CD14-positive monocyte (primary cell): Measurements from ENCODE around the gene RBM44. TPM values are rescaled to one million over a fixed set of nuclear protein-coding genes. Genes with fewer than 3 reads are reported as not detected.

ENCODE experiments used
- DNase-seq, 3 donors: peaks; one replicate each; pipeline ENCODE4 v3.0.0-alpha.2; 2011 to 2022
- H2AFZ ChIP-seq: 2 replicates; pipeline ENCODE4 v1.6.0; 2012; ENCODE audit warnings: mild to moderate bottlenecking, low read depth, low read length, inconsistent platforms; ENCODE audit not compliant: insufficient read depth, poor library complexity, severe bottlenecking
- H3K27ac ChIP-seq, 2 donors: 1 replicate in 1 of 2; 2 replicates in 1 of 2; pipeline ENCODE4 v1.5.1; 2012 to 2013; ENCODE audit warnings: low read length in 2 of 2, control low read depth in 1 of 2, inconsistent platforms in 1 of 2, low read depth in 1 of 2, mild to moderate bottlenecking in 1 of 2
- H3K27me3 ChIP-seq, 2 donors: one replicate each; pipeline versions ENCODE4 v1.6.0 to v1.6.1; 2011 to 2013; ENCODE audit warnings: low read length in 2 of 2; ENCODE audit not compliant: control insufficient read depth in 2 of 2, insufficient read depth in 2 of 2
- H3K36me3 ChIP-seq, 2 donors: replicated peaks in 1 of 2; 1 replicate in 1 of 2; 2 replicates in 1 of 2; pipeline versions ENCODE4 v1.5.1 to v1.6.1; 2012 to 2013; ENCODE audit warnings: low read length in 2 of 2, control low read depth in 1 of 2, inconsistent platforms in 1 of 2, mild to moderate bottlenecking in 1 of 2; ENCODE audit not compliant: insufficient read depth in 2 of 2, control insufficient read depth in 1 of 2
- H3K4me1 ChIP-seq, 2 donors: 1 replicate in 1 of 2; 2 replicates in 1 of 2; pipeline versions ENCODE4 v1.5.1 to v1.6.1; 2012 to 2013; ENCODE audit warnings: low read length in 2 of 2, control low read depth in 1 of 2, inconsistent platforms in 1 of 2, mild to moderate bottlenecking in 1 of 2, moderate library complexity in 1 of 2; ENCODE audit not compliant: insufficient read depth in 2 of 2, control insufficient read depth in 1 of 2
- H3K4me2 ChIP-seq: replicated peaks from 2 replicates; pipeline ENCODE3; 2012; ENCODE audit warnings: low read length, moderate library complexity, mild to moderate bottlenecking; ENCODE audit not compliant: poor library complexity, severe bottlenecking; ENCODE audit errors: extremely low read depth
- H3K4me3 ChIP-seq, 3 experiments: fragments of 200-600 bp in 1 of 3; sonication (generic) in 1 of 3; replicated peaks in 1 of 3; 1 replicate in 2 of 3; 2 replicates in 1 of 3; pipeline ENCODE4 v1.5.1; 2011 to 2013; ENCODE audit warnings: low read length in 3 of 3, mild to moderate bottlenecking in 3 of 3, control low read depth in 2 of 3, low read depth in 2 of 3, inconsistent platforms in 1 of 3, moderate library complexity in 1 of 3
- H3K79me2 ChIP-seq: 2 replicates; pipeline ENCODE4 v1.6.0; 2012; ENCODE audit warnings: mild to moderate bottlenecking, control low read depth, inconsistent platforms, low read length, moderate library complexity; ENCODE audit not compliant: insufficient read depth
- H3K9ac ChIP-seq: 2 replicates; pipeline ENCODE4 v1.6.0; 2017; ENCODE audit warnings: low read length, mild to moderate bottlenecking; ENCODE audit not compliant: insufficient read depth, poor library complexity, severe bottlenecking
- H3K9me3 ChIP-seq, 2 donors: replicated peaks in 1 of 2; 1 replicate in 1 of 2; 2 replicates in 1 of 2; pipeline versions ENCODE4 v1.5.1 to v1.6.1; 2012 to 2013; ENCODE audit warnings: low read length in 2 of 2, control low read depth in 1 of 2; ENCODE audit not compliant: control insufficient read depth in 1 of 2, insufficient read depth in 1 of 2
- H4K20me1 ChIP-seq: 2 replicates; pipeline ENCODE4 v1.6.0; 2012; ENCODE audit warnings: mild to moderate bottlenecking, low read length, control low read depth, moderate library complexity; ENCODE audit not compliant: insufficient read depth
- H3K27ac Mint-ChIP-seq, 7 donors: one replicate each; pipeline ENCODE4 v1.8.0; 2020; ENCODE audit warnings: mild to moderate bottlenecking in 7 of 7, mixed read lengths in 7 of 7, moderate library complexity in 6 of 7, inconsistent platforms in 2 of 7
- H3K27me3 Mint-ChIP-seq, 3 donors: one replicate each; pipeline ENCODE4 v1.8.0; 2021 to 2022; ENCODE audit warnings: low read depth in 3 of 3, mild to moderate bottlenecking in 3 of 3, mixed read lengths in 3 of 3, moderate library complexity in 3 of 3, inconsistent platforms in 1 of 3
- H3K36me3 Mint-ChIP-seq, 2 donors: one replicate each; pipeline ENCODE4 v1.8.0; 2020; ENCODE audit warnings: mixed read lengths in 2 of 2, inconsistent platforms in 1 of 2, mild to moderate bottlenecking in 1 of 2
- H3K4me1 Mint-ChIP-seq: one replicate; pipeline ENCODE4 v1.8.0; 2020; ENCODE audit warnings: mild to moderate bottlenecking, mixed read lengths
- H3K4me3 Mint-ChIP-seq, 2 donors: one replicate each; pipeline ENCODE4 v1.8.0; 2020; ENCODE audit warnings: mild to moderate bottlenecking in 2 of 2, mixed read lengths in 2 of 2, moderate library complexity in 1 of 2
- H3K9me3 Mint-ChIP-seq, 7 donors: one replicate each; pipeline ENCODE4 v1.8.0; 2020 to 2022; ENCODE audit warnings: mixed read lengths in 7 of 7, mild to moderate bottlenecking in 6 of 7, moderate library complexity in 6 of 7, inconsistent platforms in 2 of 7
- WGBS: methylation state at CpG from one replicate; pipeline ENCODE4 v1.1.5; 2013; ENCODE audit warnings: missing lambda C conversion rate; ENCODE audit not compliant: insufficient coverage; 5-methylcytosine and 5-hydroxymethylcytosine counted together
- intact Hi-C, 2 donors: fragments of 100-400 bp; cut with micrococcal nuclease; formaldehyde crosslinking; loops; one replicate each; pipeline versions ENCODE4 v1.15.0 to v1.15.1; 2023
- polyA plus RNA-seq, 3 donors: library from polyadenylated mRNA; depleted of rRNA in 1 of 3; unstranded in 2 of 3; stranded (reverse) in 1 of 3; fragments of 300-500 nt in 2 of 3; fragments of >200 nt in 1 of 3; fragmentation: Illumina TruSeq in 2 of 3; gene quantifications; 1 replicate in 2 of 3; 2 replicates in 1 of 3; pipeline ENCODE4 v1.2.3, GENCODE V29; 2012 to 2021
- TF ChIP-seq, protein P1 (sequence below): fragments of 200-600 bp; IDR thresholded peaks from one replicate; pipeline ENCODE4 v1.8.0; 2022; ENCODE audit warnings: antibody characterized with exemption, mild to moderate bottlenecking

Gene RBM44
- polyA plus RNA-seq, 3 donors = 0.07 to 1.5 TPM; not detected in 1

DNA sequence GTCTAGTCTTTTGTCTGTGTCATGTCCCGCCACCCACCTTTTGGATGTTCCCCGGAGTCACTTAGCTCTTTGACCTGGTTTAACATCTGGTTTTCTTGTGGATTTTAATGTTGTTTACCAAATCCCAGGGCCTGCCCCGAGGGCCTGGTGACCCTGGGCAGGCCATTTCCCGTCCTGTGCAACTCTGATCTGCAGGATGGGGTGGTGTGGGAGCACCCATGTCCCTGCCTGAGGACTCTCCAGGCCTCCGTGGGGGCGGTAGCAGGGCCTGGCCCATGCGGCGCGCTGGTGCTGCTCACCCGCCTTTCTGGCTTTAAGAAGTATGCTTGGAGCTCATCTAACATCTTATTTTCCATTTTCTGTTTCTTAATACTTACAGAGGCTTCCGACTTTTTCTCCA is 71.5 kb downstream of the RBM44 start:
- H3K4me1 Mint-ChIP-seq = peaks cover 12% of the 10 kb centered on the region
- H3K36me3 Mint-ChIP-seq = no peaks in the 10 kb centered on the region
- H3K9ac ChIP-seq = no peak overlapping the region
- H4K20me1 ChIP-seq = no peaks in the 10 kb centered on the region
- intact Hi-C loops = no loop called here
- no peak overlapping the region for H3K4me3 ChIP-seq
- H3K27me3 ChIP-seq = peaks cover 0 to 20% of the 10 kb centered on the region in 2 donors
- no peaks in the 10 kb centered on the region for H3K36me3 ChIP-seq
- peaks cover 0 to 4% (median 0%) of the 10 kb centered on the region in 7 donors for H3K9me3 Mint-ChIP-seq
- no peaks in the 10 kb centered on the region for H3K79me2 ChIP-seq
- H3K27me3 Mint-ChIP-seq = peaks cover 15 to 45% (median 29%) of the 10 kb centered on the region in 3 donors
- 97% methylated on average over 4 of the region's 11 CpGs for WGBS
- H3K4me2 ChIP-seq = no peak overlapping the region
- H3K27ac Mint-ChIP-seq = no peak overlapping the region
- no peaks in the 10 kb centered on the region for H3K9me3 ChIP-seq
- no peak overlapping the region for H3K27ac ChIP-seq
- H2AFZ ChIP-seq = no peak overlapping the region
- TF ChIP-seq, protein P1, sequence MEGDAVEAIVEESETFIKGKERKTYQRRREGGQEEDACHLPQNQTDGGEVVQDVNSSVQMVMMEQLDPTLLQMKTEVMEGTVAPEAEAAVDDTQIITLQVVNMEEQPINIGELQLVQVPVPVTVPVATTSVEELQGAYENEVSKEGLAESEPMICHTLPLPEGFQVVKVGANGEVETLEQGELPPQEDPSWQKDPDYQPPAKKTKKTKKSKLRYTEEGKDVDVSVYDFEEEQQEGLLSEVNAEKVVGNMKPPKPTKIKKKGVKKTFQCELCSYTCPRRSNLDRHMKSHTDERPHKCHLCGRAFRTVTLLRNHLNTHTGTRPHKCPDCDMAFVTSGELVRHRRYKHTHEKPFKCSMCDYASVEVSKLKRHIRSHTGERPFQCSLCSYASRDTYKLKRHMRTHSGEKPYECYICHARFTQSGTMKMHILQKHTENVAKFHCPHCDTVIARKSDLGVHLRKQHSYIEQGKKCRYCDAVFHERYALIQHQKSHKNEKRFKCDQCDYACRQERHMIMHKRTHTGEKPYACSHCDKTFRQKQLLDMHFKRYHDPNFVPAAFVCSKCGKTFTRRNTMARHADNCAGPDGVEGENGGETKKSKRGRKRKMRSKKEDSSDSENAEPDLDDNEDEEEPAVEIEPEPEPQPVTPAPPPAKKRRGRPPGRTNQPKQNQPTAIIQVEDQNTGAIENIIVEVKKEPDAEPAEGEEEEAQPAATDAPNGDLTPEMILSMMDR = no peak
- H3K4me1 ChIP-seq = no peaks in the 10 kb centered on the region
- H3K4me3 Mint-ChIP-seq = no peak overlapping the region
- no peak for DNase-seq

DNA sequence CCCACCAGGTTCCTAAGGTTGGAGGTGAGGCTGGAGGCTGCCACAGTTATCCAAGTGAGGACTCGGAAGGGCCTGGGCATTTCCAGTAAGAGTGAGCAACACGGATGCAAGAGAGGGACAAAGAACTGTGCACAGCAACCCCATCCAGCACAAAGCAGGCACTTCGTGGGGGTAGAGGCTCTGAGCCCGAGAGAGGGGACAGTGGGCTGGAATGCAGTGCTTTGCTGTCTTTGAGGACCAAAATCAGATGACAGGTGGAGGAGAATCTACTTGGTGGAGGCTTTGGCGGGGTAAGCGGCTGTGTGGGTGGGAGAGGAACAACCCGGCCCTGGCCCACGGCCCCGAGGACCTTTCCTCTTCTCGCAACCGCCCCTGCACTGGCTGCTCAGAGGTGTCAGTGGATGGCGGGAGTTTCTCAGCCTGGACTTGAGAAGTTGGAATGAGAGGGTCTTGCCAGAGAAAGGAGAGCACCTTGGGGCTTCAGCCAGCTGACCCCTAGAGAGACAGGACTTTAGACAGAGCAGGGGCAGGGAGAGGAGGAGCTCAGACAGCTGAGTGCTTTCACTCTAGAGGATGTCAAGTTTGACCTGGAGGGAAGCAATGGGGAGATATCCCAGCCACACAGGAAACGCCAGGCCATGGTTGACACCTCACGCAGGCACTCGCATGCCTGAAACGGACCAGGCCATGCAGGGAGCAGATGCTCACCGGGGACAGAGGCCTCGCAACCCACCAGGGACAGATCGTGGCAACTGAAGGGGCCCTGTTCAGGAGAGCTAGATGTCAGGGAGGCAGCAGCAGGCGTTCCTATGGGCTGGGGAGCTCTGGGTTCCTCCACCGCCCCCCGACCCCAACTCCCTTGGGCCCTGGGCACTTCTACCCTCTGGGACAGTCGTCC is 72.4 kb downstream of the RBM44 start:
- H3K4me3 ChIP-seq = no peak overlapping the region
- 70% methylated on average over 18 of the region's 23 CpGs for WGBS
- H3K79me2 ChIP-seq = no peaks in the 10 kb centered on the region
- intact Hi-C loops = no loop called here
- TF ChIP-seq, protein P1 = no peak
- no peaks in the 10 kb centered on the region for H3K36me3 ChIP-seq
- Mint-ChIP-seq H3K27me3 (peaks cover 15 to 43% (median 29%) of the 10 kb centered on the region in 3 donors), H3K4me1 (peaks cover 12% of the 10 kb centered on the region), H3K36me3 (no peaks in the 10 kb centered on the region), H3K9me3 (peaks cover 0 to 4% (median 0%) of the 10 kb centered on the region in 7 donors), H3K4me3 (no peak overlapping the region), H3K27ac (no peak overlapping the region)
- DNase-seq = no peak
- H3K4me2 ChIP-seq = no peak overlapping the region
- H3K9ac ChIP-seq = no peak overlapping the region
- no peaks in the 10 kb centered on the region for H3K4me1 ChIP-seq
- no peak overlapping the region for H3K27ac ChIP-seq
- no peak overlapping the region for H2AFZ ChIP-seq
- no peaks in the 10 kb centered on the region for H4K20me1 ChIP-seq
- no peaks in the 10 kb centered on the region for H3K9me3 ChIP-seq
- H3K27me3 ChIP-seq = peaks cover 0 to 20% of the 10 kb centered on the region in 2 donors
